HCT116 (cell line): ENCODE data around the gene N4BP2. TPM values are rescaled to one million over a fixed set of nuclear protein-coding genes. Genes with fewer than 3 reads are reported as not detected.
"Not testable (repeated sequence)": the region's sequence is repeated elsewhere in the genome, so short reads cannot be mapped to it uniquely, and the experiment has no call there.

ENCODE experiments used
- ATAC-seq: fragments of 200-7000 bp; cut with Tn5 transposase; 2 replicates; pipeline ENCODE4 v1.9.1; 2020; ENCODE audit warnings: mild to moderate bottlenecking, moderate library complexity
- BruUV-seq: library from RNA; stranded (reverse); fragments of 400-500 nt; replicated peaks from 2 replicates; lab custom pipeline; 2021; lab: Mats Ljungman, UMichigan
- CTCF ChIA-PET: fragments of 300-600 bp; sonication (Branson Sonifier 250); formaldehyde crosslinking; loops from one replicate; lab custom pipeline; 2021; ENCODE audit warnings: antibody characterized with exemption; lab: Charles Lee
- POLR2A ChIA-PET: fragments of 300-600, 350-600 bp; sonication (Branson Sonifier 250); formaldehyde crosslinking; loops from one replicate; lab custom pipeline; 2021; ENCODE audit warnings: antibody characterized with exemption; lab: Charles Lee
- RAD21 ChIA-PET, 2 experiments: fragments of 300-600 bp; sonication (Branson Sonifier 250); formaldehyde crosslinking; loops; one replicate each; lab custom pipeline; 2023; ENCODE audit warnings: low total read pairs in 2 of 2; ENCODE audit not compliant: uncharacterized antibody in 2 of 2, unreplicated experiment in 2 of 2, low non-redundant PET in 1 of 2; lab: Charles Lee
- DNase-seq: peaks from one replicate; pipeline ENCODE4 v3.0.0-alpha.2; 2010; ENCODE audit warnings: low read depth, low spot score
- H2AFZ ChIP-seq: fragments of 200-600 bp; shearing (Covaris generic), sonication (generic); 2 replicates; pipeline ENCODE4 v1.6.1; 2017; ENCODE audit warnings: low read depth, mixed run types, mixed read lengths, antibody characterized with exemption, low read length; ENCODE audit not compliant: poor library complexity, severe bottlenecking
- H3K27ac ChIP-seq: 2 replicates; pipeline ENCODE4 v1.5.1; 2012; ENCODE audit warnings: low read depth, low read length
- H3K27me3 ChIP-seq: fragments of 200-600 bp; sonication (generic); 2 replicates; pipeline ENCODE4 v1.6.1; 2016; ENCODE audit warnings: mixed run types, low read length, mixed read lengths; ENCODE audit not compliant: insufficient read depth
- H3K36me3 ChIP-seq, 2 experiments: fragments of 200-500 bp in 1 of 2; fragments of 200-600 bp in 1 of 2; sonication (Bioruptor generic) in 1 of 2; sonication (generic) in 1 of 2; 2 replicates each; pipeline versions ENCODE4 v1.5.1 to v1.6.1; 2014 to 2016; ENCODE audit warnings: low read length in 2 of 2, inconsistent platforms in 1 of 2, mixed read lengths in 1 of 2, mixed run types in 1 of 2; ENCODE audit not compliant: insufficient read depth in 2 of 2, control insufficient read depth in 1 of 2
- H3K4me1 ChIP-seq, 2 experiments: fragments of 200-600 bp in 1 of 2; sonication (generic) in 1 of 2; 2 replicates each; pipeline versions ENCODE4 v1.5.1 to v1.6.1; 2012 to 2017; ENCODE audit warnings: low read length in 2 of 2, inconsistent platforms in 1 of 2, mild to moderate bottlenecking in 1 of 2, mixed read lengths in 1 of 2, mixed run types in 1 of 2, moderate library complexity in 1 of 2; ENCODE audit not compliant: insufficient read depth in 2 of 2, control insufficient read depth in 1 of 2
- H3K4me2 ChIP-seq: fragments of 200-600 bp; sonication (generic); 2 replicates; pipeline ENCODE4 v1.6.1; 2017; ENCODE audit warnings: mixed run types, low read length, mixed read lengths
- H3K4me3 ChIP-seq, 2 experiments: fragments of 200-600 bp in 1 of 2; sonication (generic) in 1 of 2; replicated peaks in 1 of 2; 2 replicates each; pipeline ENCODE4 v1.5.1; 2011 to 2016; ENCODE audit warnings: low read length in 2 of 2, control low read depth in 1 of 2, low read depth in 1 of 2, mild to moderate bottlenecking in 1 of 2, mixed read lengths in 1 of 2, mixed run types in 1 of 2
- H3K79me2 ChIP-seq: fragments of 200-600 bp; sonication (generic); 2 replicates; pipeline ENCODE4 v1.6.1; 2017; ENCODE audit warnings: mild to moderate bottlenecking, mixed run types, low read length, moderate library complexity, mixed read lengths; ENCODE audit not compliant: insufficient read depth
- H3K9ac ChIP-seq: fragments of 200-600 bp; sonication (generic); 2 replicates; pipeline ENCODE4 v1.6.1; 2016; ENCODE audit warnings: low read length, mixed read lengths
- H3K9me2 ChIP-seq: fragments of 200-600 bp; sonication (generic), shearing (Covaris generic); 2 replicates; pipeline ENCODE4 v1.6.1; 2017; ENCODE audit warnings: mixed run types, mild to moderate bottlenecking, moderate library complexity; ENCODE audit not compliant: insufficient read depth
- H3K9me3 ChIP-seq, 2 experiments: fragments of 200-500 bp in 1 of 2; fragments of 200-600 bp in 1 of 2; sonication (Bioruptor generic) in 1 of 2; sonication (generic) in 1 of 2; 2 replicates each; pipeline ENCODE4 v1.6.1; 2014 to 2017; ENCODE audit warnings: low read length in 2 of 2, mixed read lengths in 2 of 2, inconsistent platforms in 1 of 2, low read depth in 1 of 2, mild to moderate bottlenecking in 1 of 2, mixed run types in 1 of 2, moderate library complexity in 1 of 2; ENCODE audit not compliant: control insufficient read depth in 1 of 2, insufficient read depth in 1 of 2
- H4K20me1 ChIP-seq: fragments of 200-600 bp; sonication (generic), shearing (Covaris generic); 2 replicates; pipeline ENCODE4 v1.6.1; 2017; ENCODE audit warnings: mixed run types, mild to moderate bottlenecking, moderate library complexity; ENCODE audit not compliant: insufficient read depth
- POLR2A ChIP-seq: IDR thresholded peaks from 2 replicates; pipeline ENCODE4 v1.7.0; 2011; ENCODE audit warnings: borderline replicate concordance; ENCODE audit not compliant: insufficient read depth, insufficient read length; ENCODE audit errors: extremely low read depth
- REST ChIP-seq: IDR thresholded peaks from 2 replicates; pipeline ENCODE4 v1.6.1; 2012; ENCODE audit warnings: low read depth
- YY1 ChIP-seq: IDR thresholded peaks from 2 replicates; pipeline ENCODE4 v1.6.1; 2011; ENCODE audit warnings: low read length, low read depth, moderate library complexity, mild to moderate bottlenecking; ENCODE audit not compliant: insufficient replicate concordance; ENCODE audit errors: extremely low read depth
- intact Hi-C: fragments of 100-400 bp; cut with micrococcal nuclease; formaldehyde crosslinking; loops from 2 replicates; pipeline ENCODE4 v1.10.0; 2022
- total RNA-seq: library from RNA; stranded (reverse); gene quantifications from one replicate; pipeline ENCODE4 v1.2.1, GENCODE V29; 2021; ENCODE audit not compliant: unreplicated experiment

N4BP2 gene
- total RNA-seq, 1 experiment from 2014 or later: 7.0 TPM

GRCh38 chr4:40140196-40140595, 83.5 kb downstream of the N4BP2 start:
- Histone ChIP-seq H2AFZ (no peak overlapping the region), H3K9ac (no peak overlapping the region), H3K4me1 (no peaks in the 10 kb centered on the region), H3K4me3 (no peak overlapping the region), H3K4me2 (no peak overlapping the region), H3K79me2 (no peaks in the 10 kb centered on the region), H3K9me2 (no peaks in the 10 kb centered on the region), H3K36me3 (no peaks in the 10 kb centered on the region), H3K27ac (no peak overlapping the region), H4K20me1 (no peaks in the 10 kb centered on the region), H3K27me3 (no peaks in the 10 kb centered on the region), H3K9me3 (no peaks in the 10 kb centered on the region)
- no peak for DNase-seq
- TF ChIP-seq POLR2A (no peak), YY1 (no peak), REST (no peak)
- intact Hi-C loops: no loop called here
- no TSS peak for BruUV-seq
- ChIA-PET CTCF (no interaction called here), RAD21 (no interaction called here), POLR2A (no interaction called here)
- ATAC-seq: no peak

- H3K9me3 ChIP-seq, H4K20me1 ChIP-seq, H3K4me1 ChIP-seq, H3K36me3 ChIP-seq, CTCF ChIA-PET, H3K79me2 ChIP-seq, H3K9me2 ChIP-seq, H3K4me3 ChIP-seq, BruUV-seq, DNase-seq, POLR2A ChIA-PET, H3K27ac ChIP-seq, H2AFZ ChIP-seq, RAD21 ChIA-PET, H3K4me2 ChIP-seq, ATAC-seq, H3K27me3 ChIP-seq, intact Hi-C loops, H3K9ac ChIP-seq: not testable (repeated sequence)
Observed at GRCh38 chr4:40140597-40140996, 83.9 kb downstream of the N4BP2 start.
